NCI-H1092 treated with DMSO at 0.1 percent for 48 hours (cell line): ENCODE data around the gene PPP2CA.
"Not testable (repeated sequence)": the region's sequence is repeated elsewhere in the genome, so short reads cannot be mapped to it uniquely, and the experiment has no call there.

Experiments
- DNase-seq: peaks from one replicate; lab custom pipeline; 2025; lab: John Stamatoyannopoulos, UW

PPP2CA gene

GRCh38 chr5:134245101-134245604, 19.3 kb upstream of the PPP2CA start:
- DNase-seq, result peak; percentile 5

- no peak for DNase-seq
Observed at GRCh38 chr5:134242146-134242545, 16.3 kb upstream of the PPP2CA start.

- peak; percentile 44 for DNase-seq
Observed at GRCh38 chr5:134240421-134240962, 14.6 kb upstream of the PPP2CA start.

- DNase-seq, result no peak
Observed at GRCh38 chr5:134236820-134237219, 10.9 kb upstream of the PPP2CA start.

GRCh38 chr5:134236318-134236717, 10.4 kb upstream of the PPP2CA start:
- DNase-seq, result no peak

GRCh38 chr5:134228624-134229023, 2.8 kb upstream of the PPP2CA start:
- no peak for DNase-seq

- no peak for DNase-seq
Observed at GRCh38 chr5:134227776-134228175, 1.9 kb upstream of the PPP2CA start.

GRCh38 chr5:134227259-134227658, 1.4 kb upstream of the PPP2CA start:
- no peak for DNase-seq

GRCh38 chr5:134226441-134227192, 744 bp upstream of the PPP2CA start:
- DNase-seq, result peak; percentile 33

- peak; percentile 49 for DNase-seq
Observed at GRCh38 chr5:134224888-134225779, 739 bp downstream of the PPP2CA start.

- DNase-seq, result no peak
Observed at GRCh38 chr5:134223406-134224248, 2.2 kb downstream of the PPP2CA start.

- not testable (repeated sequence) for DNase-seq
Observed at GRCh38 chr5:134221690-134222089, 4.2 kb downstream of the PPP2CA start.

- no peak for DNase-seq
Observed at GRCh38 chr5:134215757-134216156, 10.1 kb downstream of the PPP2CA start.

GRCh38 chr5:134211263-134212031, 14.4 kb downstream of the PPP2CA start:
- DNase-seq, result not testable (repeated sequence)

GRCh38 chr5:134209477-134210245, 16.2 kb downstream of the PPP2CA start:
- no peak for DNase-seq

- DNase-seq, result no peak
Observed at GRCh38 chr5:134207696-134208095, 18.2 kb downstream of the PPP2CA start.

GRCh38 chr5:134206627-134207160, 19.2 kb downstream of the PPP2CA start:
- no peak for DNase-seq

- DNase-seq, result no peak
Observed at GRCh38 chr5:134204575-134204974, 21.3 kb downstream of the PPP2CA start.

- no peak for DNase-seq
Observed at GRCh38 chr5:134203630-134204029, 22.2 kb downstream of the PPP2CA start.

- DNase-seq, result no peak
Observed at GRCh38 chr5:134195666-134196065, 30.2 kb downstream of the PPP2CA start.
